Measurements from ENCODE around the gene EML1. TPM values are rescaled to one million over a fixed set of nuclear protein-coding genes. Genes with fewer than 3 reads are reported as not detected.

EML1 gene
- total RNA-seq, 1 experiment from 2014 or later, result 12.0 TPM

- H3K9me2 ChIP-seq (replicated peaks; ENCODE audit: low read length), result no peaks in the 10 kb centered on the region
- POLR2A ChIA-PET (ENCODE audit: unreplicated experiment), result interaction anchor here (0.5 kb wide), 1 partner anchor 167 kb away, joined by 3 read pairs; no protein-coding TSS in a partner anchor
- no peaks in the 10 kb centered on the region for H3K79me2 ChIP-seq (ENCODE audit: low read length)
- H3K9me3 ChIP-seq (ENCODE audit: low read length), result no peaks in the 10 kb centered on the region
- intact Hi-C loops (cut with micrococcal nuclease), result no loop called here
- TF ChIP-seq EZH2 (IDR thresholded peaks at IDR 0.05; ENCODE audit: low read length, unreplicated experiment) (no peak), EZH2phosphoT487 (IDR thresholded peaks at IDR 0.05; ENCODE audit: borderline replicate concordance, low read length) (no peak), CTCF (conservative IDR thresholded peaks at IDR 0.05; ENCODE audit: low read depth, low read length) (no peak)
- no peaks in the 10 kb centered on the region for H3F3A ChIP-seq (ENCODE audit: low read length, unreplicated experiment)
- H3K9ac ChIP-seq (ENCODE audit: low read length), result no peak overlapping the region
- ATAC-seq (no peak), DNase-seq (no peak)
- H3K27ac ChIP-seq (ENCODE audit: low read length), result no peak overlapping the region
- no peaks in the 10 kb centered on the region for H3K27me3 ChIP-seq (ENCODE audit: low read length)
- H4K20me1 ChIP-seq (ENCODE audit: low read length), result no peaks in the 10 kb centered on the region
- no peak overlapping the region for H2AFZ ChIP-seq (ENCODE audit: low read length)
- no peaks in the 10 kb centered on the region for H3K36me3 ChIP-seq (ENCODE audit: low read depth, low read length)
- BruUV-seq (replicated peaks), result no TSS peak
- no peak overlapping the region for H3K4me3 ChIP-seq (ENCODE audit: low read length)
- CTCF ChIA-PET, result no interaction called here
- no peak overlapping the region for H3K4me2 ChIP-seq (ENCODE audit: low read length)
- H3K4me1 ChIP-seq (ENCODE audit: insufficient read depth, low read length), result no peaks in the 10 kb centered on the region
Observed at GRCh38 chr14:99937475-99938244, 144.4 kb downstream of the EML1 start.

GRCh38 chr14:99938376-99938775, 145.2 kb downstream of the EML1 start:
- Histone ChIP-seq H3K4me2 (ENCODE audit: low read length) (no peak overlapping the region), H3K79me2 (ENCODE audit: low read length) (no peaks in the 10 kb centered on the region), H3K4me3 (ENCODE audit: low read length) (no peak overlapping the region), H3K9me2 (replicated peaks; ENCODE audit: low read length) (no peaks in the 10 kb centered on the region), H3K9me3 (ENCODE audit: low read length) (no peaks in the 10 kb centered on the region), H3K27me3 (ENCODE audit: low read length) (no peaks in the 10 kb centered on the region), H3F3A (ENCODE audit: low read length, unreplicated experiment) (no peaks in the 10 kb centered on the region), H3K9ac (ENCODE audit: low read length) (no peak overlapping the region), H3K27ac (ENCODE audit: low read length) (no peak overlapping the region), H3K36me3 (ENCODE audit: low read depth, low read length) (no peaks in the 10 kb centered on the region), H4K20me1 (ENCODE audit: low read length) (no peaks in the 10 kb centered on the region), H2AFZ (ENCODE audit: low read length) (no peak overlapping the region), H3K4me1 (ENCODE audit: insufficient read depth, low read length) (no peaks in the 10 kb centered on the region)
- ATAC-seq (no peak), DNase-seq (no peak)
- TF ChIP-seq EZH2 (IDR thresholded peaks at IDR 0.05; ENCODE audit: low read length, unreplicated experiment), result no peak
- no peak for TF ChIP-seq CTCF (conservative IDR thresholded peaks at IDR 0.05; ENCODE audit: low read depth, low read length)
- TF ChIP-seq EZH2phosphoT487 (IDR thresholded peaks at IDR 0.05; ENCODE audit: borderline replicate concordance, low read length), result no peak
- BruUV-seq (replicated peaks), result no TSS peak
- ChIA-PET POLR2A (ENCODE audit: unreplicated experiment) (no interaction called here), CTCF (no interaction called here)
- intact Hi-C loops (cut with micrococcal nuclease), result no loop called here

GRCh38 chr14:99938896-99939295, 145.7 kb downstream of the EML1 start:
- ChIA-PET POLR2A (ENCODE audit: unreplicated experiment) (no interaction called here), CTCF (no interaction called here)
- H2AFZ ChIP-seq (ENCODE audit: low read length), result no peak overlapping the region
- intact Hi-C loops (cut with micrococcal nuclease), result no loop called here
- no peaks in the 10 kb centered on the region for H3F3A ChIP-seq (ENCODE audit: low read length, unreplicated experiment)
- no peak overlapping the region for H3K9ac ChIP-seq (ENCODE audit: low read length)
- no peaks in the 10 kb centered on the region for H3K79me2 ChIP-seq (ENCODE audit: low read length)
- TF ChIP-seq CTCF (conservative IDR thresholded peaks at IDR 0.05; ENCODE audit: low read depth, low read length) (no peak), EZH2phosphoT487 (IDR thresholded peaks at IDR 0.05; ENCODE audit: borderline replicate concordance, low read length) (no peak), EZH2 (IDR thresholded peaks at IDR 0.05; ENCODE audit: low read length, unreplicated experiment) (no peak)
- H3K27ac ChIP-seq (ENCODE audit: low read length), result no peak overlapping the region
- H3K4me3 ChIP-seq (ENCODE audit: low read length), result no peak overlapping the region
- no peaks in the 10 kb centered on the region for H4K20me1 ChIP-seq (ENCODE audit: low read length)
- H3K4me2 ChIP-seq (ENCODE audit: low read length), result no peak overlapping the region
- H3K27me3 ChIP-seq (ENCODE audit: low read length), result no peaks in the 10 kb centered on the region
- no peaks in the 10 kb centered on the region for H3K9me2 ChIP-seq (replicated peaks; ENCODE audit: low read length)
- no peaks in the 10 kb centered on the region for H3K36me3 ChIP-seq (ENCODE audit: low read depth, low read length)
- H3K4me1 ChIP-seq (ENCODE audit: insufficient read depth, low read length), result no peaks in the 10 kb centered on the region
- no peaks in the 10 kb centered on the region for H3K9me3 ChIP-seq (ENCODE audit: low read length)
- no TSS peak for BruUV-seq (replicated peaks)
- DNase-seq (no peak), ATAC-seq (no peak)

Data from PC-3 (cell line).